ENCODE results near the gene SYNPR.

- TF ChIP-seq GATA2 (IDR thresholded peaks at IDR 0.05; ENCODE audit: low read depth, low read length) (no peak), GATA3 (IDR thresholded peaks at IDR 0.05; ENCODE audit: low read depth, low read length) (no peak)
Measured at GRCh38 chr3:63514678-63515077, 236.6 kb downstream of the SYNPR start.

Measured in SH-SY5Y (cell line).